H1 (cell line): Measurements from ENCODE around the gene SAE1. TPM values are rescaled to one million over a fixed set of nuclear protein-coding genes. Genes with fewer than 3 reads are reported as not detected.

Experiments
- CHD7 ChIP-seq: fragments of 300-600 bp; sonication (generic); IDR thresholded peaks from 2 replicates; pipeline ENCODE4 v1.7.1; 2012; ENCODE audit warnings: low read length, moderate library complexity, mild to moderate bottlenecking, inconsistent platforms; ENCODE audit not compliant: insufficient replicate concordance
- E2F6 ChIP-seq: IDR thresholded peaks from 2 replicates; pipeline ENCODE4 v1.6.1; 2012; ENCODE audit warnings: inconsistent platforms
- EGR1 ChIP-seq: IDR thresholded peaks from 2 replicates; pipeline ENCODE4 v1.6.1; 2011; ENCODE audit warnings: low read depth, low read length, borderline replicate concordance
- GABPA ChIP-seq: IDR thresholded peaks from 2 replicates; pipeline ENCODE4 v1.6.1; 2011; ENCODE audit warnings: mild to moderate bottlenecking, low read length, moderate library complexity, borderline replicate concordance; ENCODE audit not compliant: insufficient read depth
- KDM4A ChIP-seq: IDR thresholded peaks from one replicate; pipeline ENCODE4 v1.7.1; 2012; ENCODE audit warnings: low read depth, mild to moderate bottlenecking, moderate library complexity, low read length, inconsistent platforms; ENCODE audit not compliant: severe bottlenecking
- POLR2AphosphoS5 ChIP-seq: IDR thresholded peaks from 2 replicates; pipeline ENCODE4 v1.6.1; 2011; ENCODE audit warnings: low read depth, low read length
- RNF2 ChIP-seq: fragments of 200-900, 300-1000 bp; sonication (generic); IDR thresholded peaks from 2 replicates; pipeline ENCODE4 v1.7.1; 2016; ENCODE audit warnings: borderline replicate concordance, low read depth, mild to moderate bottlenecking, antibody characterized with exemption, low read length; ENCODE audit not compliant: poor library complexity, severe bottlenecking; ENCODE audit errors: missing control alignments
- polyA plus RNA-seq, 7 experiments: library from polyadenylated mRNA; depleted of rRNA in 3 of 7; stranded (reverse) in 5 of 7; unstranded in 2 of 7; fragments of >200 nt in 5 of 7; fragments of 200-250 nt in 2 of 7; gene quantifications; 1 replicate in 5 of 7; 2 replicates in 1 of 7; 4 replicates in 1 of 7; pipeline versions ENCODE4 v1.2.1 to v1.2.3, GENCODE V29; 2011 to 2013; ENCODE audit warnings: missing spikeins in 2 of 7, mixed read lengths in 2 of 7
- total RNA-seq: library from RNA; stranded (reverse); fragmentation: NEBNext Ultra II Directional; extraction: Animal tissue kit (Norgen Biotek cat#: 25700); gene quantifications from 2 replicates; pipeline ENCODE4 v1.2.1, GENCODE V29; 2021
- TF ChIP-seq, protein P1 (sequence below): IDR thresholded peaks from 2 replicates; pipeline ENCODE4 v1.6.1; 2011; ENCODE audit warnings: low read depth, mild to moderate bottlenecking, low read length; ENCODE audit not compliant: insufficient read depth

SAE1 gene
- total and polyA plus RNA-seq, 2 of the 8 experiments (the other 6 are each of a cell fraction or from before 2014, with no cell fraction given), result 213 to 268 TPM

GRCh38 chr19:47143322-47144073 is 12.9 kb downstream of the SAE1 start (continued):
- TF ChIP-seq RNF2, result no peak
- no peak for TF ChIP-seq POLR2AphosphoS5
- TF ChIP-seq CHD7, result no peak
- TF ChIP-seq GABPA, result no peak
- TF ChIP-seq E2F6, result no peak
- no peak for TF ChIP-seq KDM4A
- no peak for TF ChIP-seq EGR1
- TF ChIP-seq, protein P1, sequence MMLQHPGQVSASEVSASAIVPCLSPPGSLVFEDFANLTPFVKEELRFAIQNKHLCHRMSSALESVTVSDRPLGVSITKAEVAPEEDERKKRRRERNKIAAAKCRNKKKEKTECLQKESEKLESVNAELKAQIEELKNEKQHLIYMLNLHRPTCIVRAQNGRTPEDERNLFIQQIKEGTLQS, result no peak
